Thyroid gland (tissue), 4 donors: ENCODE data around the gene PGM2L1.

Experiments
- POLR2A ChIP-seq, 2 donors: fragments of 450-650 bp; IDR thresholded peaks; one replicate each; pipeline ENCODE4 v1.6.1; 2017; ENCODE audit warnings: antibody characterized with exemption in 2 of 2, mild to moderate bottlenecking in 2 of 2, moderate library complexity in 1 of 2
- TF ChIP-seq, protein P1 (sequence below), 6 experiments: fragments of 200-600 bp in 3 of 6; fragments of 450-650 bp in 3 of 6; sonication (generic) in 3 of 6; IDR thresholded peaks; one replicate each; pipeline ENCODE4 v1.5.1; 2016 to 2019; ENCODE audit warnings: antibody characterized with exemption in 6 of 6, mild to moderate bottlenecking in 2 of 6, inconsistent platforms in 1 of 6, moderate library complexity in 1 of 6

DNA sequence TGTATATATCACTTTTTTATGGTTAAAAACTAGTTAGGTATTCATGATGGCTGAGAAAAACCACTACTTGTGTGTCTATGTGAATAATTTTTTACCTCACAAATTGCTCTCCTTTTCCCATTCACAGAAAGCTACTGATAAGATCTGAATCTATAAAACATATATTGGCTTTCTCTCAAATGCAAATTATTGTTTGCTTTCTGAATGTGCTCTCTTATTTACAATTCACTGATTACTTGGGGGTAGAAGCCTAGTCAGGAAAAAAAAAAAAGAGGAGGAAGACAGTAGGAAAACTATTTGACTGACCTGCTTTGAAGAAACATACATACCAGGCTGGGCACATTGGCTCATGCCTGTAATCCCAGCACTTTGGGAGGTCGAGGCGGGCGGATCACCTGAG is 20.5 kb downstream of the PGM2L1 start:
- TF ChIP-seq POLR2A (IDR thresholded peaks at IDR 0.05) = no peak
- TF ChIP-seq, protein P1, sequence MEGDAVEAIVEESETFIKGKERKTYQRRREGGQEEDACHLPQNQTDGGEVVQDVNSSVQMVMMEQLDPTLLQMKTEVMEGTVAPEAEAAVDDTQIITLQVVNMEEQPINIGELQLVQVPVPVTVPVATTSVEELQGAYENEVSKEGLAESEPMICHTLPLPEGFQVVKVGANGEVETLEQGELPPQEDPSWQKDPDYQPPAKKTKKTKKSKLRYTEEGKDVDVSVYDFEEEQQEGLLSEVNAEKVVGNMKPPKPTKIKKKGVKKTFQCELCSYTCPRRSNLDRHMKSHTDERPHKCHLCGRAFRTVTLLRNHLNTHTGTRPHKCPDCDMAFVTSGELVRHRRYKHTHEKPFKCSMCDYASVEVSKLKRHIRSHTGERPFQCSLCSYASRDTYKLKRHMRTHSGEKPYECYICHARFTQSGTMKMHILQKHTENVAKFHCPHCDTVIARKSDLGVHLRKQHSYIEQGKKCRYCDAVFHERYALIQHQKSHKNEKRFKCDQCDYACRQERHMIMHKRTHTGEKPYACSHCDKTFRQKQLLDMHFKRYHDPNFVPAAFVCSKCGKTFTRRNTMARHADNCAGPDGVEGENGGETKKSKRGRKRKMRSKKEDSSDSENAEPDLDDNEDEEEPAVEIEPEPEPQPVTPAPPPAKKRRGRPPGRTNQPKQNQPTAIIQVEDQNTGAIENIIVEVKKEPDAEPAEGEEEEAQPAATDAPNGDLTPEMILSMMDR (IDR thresholded peaks at IDR 0.05) = no peak
